Measurements from ENCODE around the gene RASL11B.

DNA sequence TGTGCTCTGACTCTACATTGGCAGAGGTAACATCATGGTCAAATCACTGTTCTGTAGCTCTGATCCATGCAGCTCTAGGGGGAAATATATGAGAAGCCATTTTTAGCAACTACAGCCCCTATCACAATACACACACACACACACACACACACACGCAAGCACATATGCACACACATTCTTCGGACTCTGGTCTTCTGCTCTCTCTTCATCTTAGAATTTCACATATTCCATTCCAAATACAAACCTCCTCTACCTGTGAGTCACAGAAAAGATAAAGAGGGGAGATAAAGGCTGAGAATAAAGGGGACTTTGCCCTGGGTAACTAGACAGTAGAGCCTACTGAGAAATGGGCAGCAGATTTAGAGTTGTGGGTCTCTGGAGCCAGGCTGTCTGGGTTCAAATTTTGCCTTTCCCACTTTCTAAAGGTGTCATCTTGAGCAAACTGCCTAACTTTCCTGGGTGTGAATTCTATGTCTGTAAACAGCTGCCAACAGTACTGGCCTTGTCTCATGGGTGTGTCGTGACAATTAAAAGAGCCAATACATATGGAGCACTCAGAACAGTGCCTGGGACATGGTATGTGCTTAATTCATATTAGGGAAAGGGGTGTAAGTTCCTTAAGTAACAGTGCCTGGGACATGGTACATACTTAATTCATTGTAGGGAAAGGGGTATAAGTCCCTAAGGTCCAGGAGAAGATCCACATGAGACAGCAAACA lies 11.6 kb upstream of the RASL11B start:
- TF ChIP-seq EZH2 (IDR thresholded peaks at IDR 0.05; ENCODE audit: borderline replicate concordance, low read depth, low read length): no peak
- TF ChIP-seq LCOR (CRISPR knock-in tag; IDR thresholded peaks at IDR 0.05): no peak
- TF ChIP-seq, protein P1, sequence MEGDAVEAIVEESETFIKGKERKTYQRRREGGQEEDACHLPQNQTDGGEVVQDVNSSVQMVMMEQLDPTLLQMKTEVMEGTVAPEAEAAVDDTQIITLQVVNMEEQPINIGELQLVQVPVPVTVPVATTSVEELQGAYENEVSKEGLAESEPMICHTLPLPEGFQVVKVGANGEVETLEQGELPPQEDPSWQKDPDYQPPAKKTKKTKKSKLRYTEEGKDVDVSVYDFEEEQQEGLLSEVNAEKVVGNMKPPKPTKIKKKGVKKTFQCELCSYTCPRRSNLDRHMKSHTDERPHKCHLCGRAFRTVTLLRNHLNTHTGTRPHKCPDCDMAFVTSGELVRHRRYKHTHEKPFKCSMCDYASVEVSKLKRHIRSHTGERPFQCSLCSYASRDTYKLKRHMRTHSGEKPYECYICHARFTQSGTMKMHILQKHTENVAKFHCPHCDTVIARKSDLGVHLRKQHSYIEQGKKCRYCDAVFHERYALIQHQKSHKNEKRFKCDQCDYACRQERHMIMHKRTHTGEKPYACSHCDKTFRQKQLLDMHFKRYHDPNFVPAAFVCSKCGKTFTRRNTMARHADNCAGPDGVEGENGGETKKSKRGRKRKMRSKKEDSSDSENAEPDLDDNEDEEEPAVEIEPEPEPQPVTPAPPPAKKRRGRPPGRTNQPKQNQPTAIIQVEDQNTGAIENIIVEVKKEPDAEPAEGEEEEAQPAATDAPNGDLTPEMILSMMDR (IDR thresholded peaks at IDR 0.05 in 2 of 3, conservative IDR thresholded peaks at IDR 0.05 in 1 of 3; ENCODE audit: insufficient read depth in 2 of 3, low read depth in 1 of 3, low read length in 3 of 3): no peak
- TF ChIP-seq ZNF24 (IDR thresholded peaks at IDR 0.05): no peak
- no peak for TF ChIP-seq ZNF175 (CRISPR knock-in tag; IDR thresholded peaks at IDR 0.05; ENCODE audit: low read depth)
- TF ChIP-seq CREB1 (IDR thresholded peaks at IDR 0.05): no peak
- no peak for TF ChIP-seq CREB1 (CRISPR knock-in tag; IDR thresholded peaks at IDR 0.05)
- TF ChIP-seq PML (IDR thresholded peaks at IDR 0.05; ENCODE audit: low read length): no peak

Measured in K562 (cell line).